GM20000 (cell line): ENCODE data around the gene SEC31B.

Experiments
- DNase-seq: peaks from one replicate; pipeline ENCODE4 v3.0.0; 2012; ENCODE audit warnings: low spot score
- TF ChIP-seq, protein P1 (sequence below): IDR thresholded peaks from 2 replicates; pipeline ENCODE4 v1.5.1; 2012; ENCODE audit warnings: mild to moderate bottlenecking, control low read depth; ENCODE audit errors: extremely low read depth, missing control alignments

Gene SEC31B

DNA sequence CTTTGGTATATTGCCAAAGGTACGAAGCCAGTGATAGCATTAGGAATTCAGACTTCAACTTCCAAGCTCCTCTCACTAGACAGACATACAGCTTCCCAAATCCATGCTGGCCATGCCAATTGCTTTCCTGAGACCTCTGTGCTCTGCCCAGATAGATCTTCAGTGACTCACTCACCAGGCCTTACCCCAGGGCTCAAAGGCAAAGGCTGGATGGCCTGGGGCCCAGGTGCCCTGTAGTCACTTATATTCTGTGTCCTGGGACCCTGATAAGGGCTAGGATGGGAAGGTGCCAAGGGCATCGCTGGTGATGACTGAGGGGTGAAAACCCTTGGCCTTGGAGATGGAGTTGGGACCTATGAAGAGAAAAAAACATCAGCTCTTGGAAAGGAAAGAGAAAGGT is 29.1 kb downstream of the SEC31B start:
- TF ChIP-seq, protein P1, sequence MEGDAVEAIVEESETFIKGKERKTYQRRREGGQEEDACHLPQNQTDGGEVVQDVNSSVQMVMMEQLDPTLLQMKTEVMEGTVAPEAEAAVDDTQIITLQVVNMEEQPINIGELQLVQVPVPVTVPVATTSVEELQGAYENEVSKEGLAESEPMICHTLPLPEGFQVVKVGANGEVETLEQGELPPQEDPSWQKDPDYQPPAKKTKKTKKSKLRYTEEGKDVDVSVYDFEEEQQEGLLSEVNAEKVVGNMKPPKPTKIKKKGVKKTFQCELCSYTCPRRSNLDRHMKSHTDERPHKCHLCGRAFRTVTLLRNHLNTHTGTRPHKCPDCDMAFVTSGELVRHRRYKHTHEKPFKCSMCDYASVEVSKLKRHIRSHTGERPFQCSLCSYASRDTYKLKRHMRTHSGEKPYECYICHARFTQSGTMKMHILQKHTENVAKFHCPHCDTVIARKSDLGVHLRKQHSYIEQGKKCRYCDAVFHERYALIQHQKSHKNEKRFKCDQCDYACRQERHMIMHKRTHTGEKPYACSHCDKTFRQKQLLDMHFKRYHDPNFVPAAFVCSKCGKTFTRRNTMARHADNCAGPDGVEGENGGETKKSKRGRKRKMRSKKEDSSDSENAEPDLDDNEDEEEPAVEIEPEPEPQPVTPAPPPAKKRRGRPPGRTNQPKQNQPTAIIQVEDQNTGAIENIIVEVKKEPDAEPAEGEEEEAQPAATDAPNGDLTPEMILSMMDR, result no peak

DNA sequence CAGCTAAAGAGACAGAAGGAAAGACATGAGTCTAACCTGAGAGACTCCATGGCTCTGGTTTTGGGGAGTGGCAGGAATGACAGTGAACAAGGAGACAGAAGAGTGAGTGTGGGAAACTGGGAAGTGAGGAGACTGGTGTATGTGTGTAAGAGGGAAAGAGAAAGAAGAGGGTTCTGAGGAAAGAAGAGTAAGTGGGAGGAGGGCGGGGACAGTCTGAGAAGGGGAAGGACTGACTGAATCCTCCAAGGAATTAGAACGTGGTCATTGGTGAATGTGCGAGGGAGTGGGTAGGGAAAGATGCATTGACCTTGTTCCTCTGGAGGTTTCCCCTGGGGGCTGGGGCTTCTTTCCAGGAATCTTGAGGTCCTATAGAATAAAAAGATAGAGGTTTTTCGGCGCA is 30.3 kb downstream of the SEC31B start:
- DNase-seq, result no peak
- TF ChIP-seq, protein P1, result no peak

More for the DNA sequence above, 29.1 kb downstream of the SEC31B start:
- DNase-seq, result no peak

DNA sequence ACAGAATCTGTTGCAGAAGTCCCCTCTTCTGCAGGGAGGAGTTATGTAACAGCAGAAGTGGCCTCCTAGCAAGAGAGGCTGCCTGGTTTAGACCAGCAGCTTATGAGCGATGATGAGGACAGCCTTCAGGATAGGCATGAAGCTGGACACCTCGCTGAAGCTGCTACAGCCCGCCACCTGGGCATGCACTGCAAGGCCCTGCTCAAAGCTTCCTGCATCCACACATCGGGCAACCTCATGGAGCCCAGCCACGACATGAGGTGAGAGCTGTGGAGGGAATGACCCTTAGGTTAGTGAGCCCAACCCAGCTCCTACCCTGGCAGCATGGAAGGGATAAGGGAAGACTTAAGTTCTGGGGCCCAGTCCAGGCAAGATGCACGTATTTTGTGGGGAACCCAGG is 32.1 kb downstream of the SEC31B start:
- DNase-seq, result no peak
- TF ChIP-seq, protein P1, result no peak

DNA sequence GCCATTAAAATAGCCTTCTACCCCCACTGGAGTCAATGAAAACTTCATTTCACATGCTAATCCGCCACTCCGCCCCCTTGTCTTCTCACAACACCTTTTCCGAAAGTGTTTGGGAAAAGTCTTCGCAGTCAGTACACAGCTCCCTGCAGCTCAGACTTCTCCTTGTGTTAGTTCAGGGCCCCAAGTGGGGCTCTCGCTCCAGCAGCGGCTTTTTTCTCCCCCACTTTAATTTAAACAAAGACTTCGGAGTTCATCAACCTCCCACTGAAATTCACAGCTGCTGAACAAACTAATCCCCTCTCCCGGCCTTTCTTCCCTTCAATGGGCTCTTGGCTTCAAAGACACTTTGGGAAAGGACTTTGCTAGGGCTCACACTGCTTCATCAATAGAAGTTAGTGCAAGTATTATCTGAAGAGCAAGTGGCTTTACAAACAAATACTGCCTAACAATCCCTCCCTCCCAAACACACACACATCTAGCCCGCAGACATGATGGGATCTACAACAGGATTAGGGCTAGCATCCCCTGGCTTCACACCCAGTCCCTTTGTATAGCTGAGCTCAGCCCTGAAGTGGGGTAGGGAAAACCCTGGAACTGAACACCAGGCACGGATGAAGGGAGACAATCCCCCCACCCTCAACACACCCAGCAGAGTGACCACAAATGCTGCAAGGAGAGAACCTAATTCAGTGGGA is 33.7 kb downstream of the SEC31B start:
- no peak for DNase-seq
- TF ChIP-seq, protein P1, result no peak

DNA sequence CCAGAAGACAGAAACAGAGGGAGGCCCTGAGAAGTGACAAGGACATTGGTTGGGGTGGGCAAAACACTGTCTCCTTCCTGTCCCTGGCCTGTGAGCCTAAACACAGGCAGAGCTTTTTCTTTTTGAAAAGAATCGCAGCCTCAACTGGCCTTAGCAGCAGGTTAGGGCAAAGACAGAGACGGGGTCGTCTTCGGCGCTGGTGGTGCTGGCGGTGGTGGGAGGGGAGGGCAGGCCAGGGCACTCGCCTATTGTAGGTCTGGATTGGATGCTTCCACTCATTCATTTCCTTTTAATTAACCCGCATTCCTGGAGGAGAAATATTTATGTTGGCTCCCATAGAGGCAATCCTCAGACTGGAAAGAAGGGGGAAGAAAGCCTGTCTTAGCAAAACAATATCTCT is 34.3 kb downstream of the SEC31B start:
- no peak for DNase-seq
- TF ChIP-seq, protein P1, result no peak

DNA sequence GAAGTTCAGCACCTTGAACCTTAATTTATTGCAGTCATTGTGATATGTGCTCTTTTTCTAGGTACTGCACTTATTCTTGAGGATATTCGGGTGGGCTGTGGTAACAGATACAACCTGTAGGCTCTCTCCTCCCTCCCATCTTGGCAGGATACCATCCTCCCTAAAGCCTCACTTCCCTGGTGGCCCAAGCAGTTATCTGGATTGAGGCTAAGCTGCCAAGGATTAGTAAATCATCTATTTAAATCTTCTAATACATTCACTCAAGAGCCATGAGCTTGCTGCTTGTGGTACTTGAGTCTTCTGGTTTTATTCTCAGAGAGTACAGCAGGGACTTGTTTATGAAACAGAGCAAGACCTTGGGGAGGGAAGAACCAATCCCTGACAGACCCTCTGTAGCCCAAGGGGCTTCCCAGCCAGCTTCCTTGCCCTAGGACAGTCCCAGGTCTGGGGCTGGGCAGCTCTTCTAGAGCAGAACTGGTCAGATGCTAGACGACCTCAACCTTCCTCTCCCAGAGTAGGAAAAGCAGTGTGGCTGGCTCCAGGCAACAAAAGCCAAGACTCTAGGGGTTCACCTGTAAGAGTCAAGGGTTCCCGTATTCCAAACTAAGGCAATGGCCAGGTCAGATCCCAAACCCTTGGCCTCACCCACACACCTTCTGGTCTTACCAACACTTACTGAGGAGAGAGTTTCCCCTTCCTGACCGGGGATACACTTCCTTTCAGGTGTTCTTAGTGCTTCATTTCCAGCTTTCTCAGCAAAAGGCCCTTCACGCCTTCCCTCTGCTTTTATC is 35.6 kb downstream of the SEC31B start:
- TF ChIP-seq, protein P1, result no peak
- DNase-seq, result no peak

DNA sequence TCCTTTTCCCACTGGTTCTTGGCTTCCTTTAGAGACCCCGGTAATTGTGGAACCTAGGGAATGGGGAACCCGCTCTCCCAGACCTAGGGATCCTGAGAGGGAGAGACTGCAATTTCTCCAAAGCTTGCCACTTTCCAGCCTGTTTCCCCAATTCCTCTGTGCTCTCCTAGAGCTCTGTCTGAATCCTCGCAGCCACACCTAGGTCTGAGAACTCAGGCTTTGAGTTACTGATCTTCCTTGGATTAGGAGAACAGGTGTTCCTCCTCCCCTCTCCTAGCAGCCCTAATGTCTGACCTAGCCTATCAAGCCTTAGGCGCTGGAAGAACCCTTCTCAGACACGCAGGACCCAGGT is 36.9 kb downstream of the SEC31B start:
- TF ChIP-seq, protein P1, result no peak
- no peak for DNase-seq
